Cardiac fibroblast (primary cell): ENCODE data around the gene ZNF783.
"Not testable (repeated sequence)": the region's sequence is repeated elsewhere in the genome, so short reads cannot be mapped to it uniquely, and the experiment has no call there.

ENCODE experiments used
- DNase-seq, 2 donors: peaks; one replicate each; pipeline versions ENCODE4 v3.0.0 to v3.0.0-alpha.2; 2010; ENCODE audit warnings: low read depth in 2 of 2
- H3K4me3 ChIP-seq, 2 donors: replicated peaks in 1 of 2; 1 replicate in 1 of 2; 2 replicates in 1 of 2; pipeline ENCODE4 v1.5.1; 2011; ENCODE audit warnings: low read depth in 2 of 2, low read length in 2 of 2, mild to moderate bottlenecking in 2 of 2, moderate library complexity in 1 of 2
- TF ChIP-seq, protein P1 (sequence below): IDR thresholded peaks from one replicate; pipeline ENCODE4 v1.5.1; 2011; ENCODE audit warnings: low read depth, mild to moderate bottlenecking, low read length, inconsistent platforms

The ZNF783 gene

DNA sequence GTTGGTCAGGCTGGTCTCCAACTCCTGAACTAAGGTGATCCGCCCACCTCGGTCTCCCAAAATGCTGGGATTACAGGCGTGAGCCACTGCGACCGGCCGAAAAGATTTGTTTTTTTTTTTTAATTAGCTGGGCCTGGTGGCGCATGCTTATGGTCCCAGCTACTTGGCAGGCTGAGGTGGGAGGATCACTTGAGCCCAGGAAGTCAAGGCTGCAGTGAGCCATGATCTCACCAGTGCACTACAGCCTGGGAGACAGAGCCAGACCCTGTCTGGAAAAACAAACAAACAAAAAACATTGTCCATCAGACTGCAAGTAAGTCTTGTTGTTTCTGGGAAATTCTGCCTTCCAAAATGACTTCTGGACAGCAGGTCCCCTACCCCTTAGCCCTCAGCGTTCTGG lies 38.8 kb upstream of the ZNF783 start:
- no peak for DNase-seq
- TF ChIP-seq, protein P1, sequence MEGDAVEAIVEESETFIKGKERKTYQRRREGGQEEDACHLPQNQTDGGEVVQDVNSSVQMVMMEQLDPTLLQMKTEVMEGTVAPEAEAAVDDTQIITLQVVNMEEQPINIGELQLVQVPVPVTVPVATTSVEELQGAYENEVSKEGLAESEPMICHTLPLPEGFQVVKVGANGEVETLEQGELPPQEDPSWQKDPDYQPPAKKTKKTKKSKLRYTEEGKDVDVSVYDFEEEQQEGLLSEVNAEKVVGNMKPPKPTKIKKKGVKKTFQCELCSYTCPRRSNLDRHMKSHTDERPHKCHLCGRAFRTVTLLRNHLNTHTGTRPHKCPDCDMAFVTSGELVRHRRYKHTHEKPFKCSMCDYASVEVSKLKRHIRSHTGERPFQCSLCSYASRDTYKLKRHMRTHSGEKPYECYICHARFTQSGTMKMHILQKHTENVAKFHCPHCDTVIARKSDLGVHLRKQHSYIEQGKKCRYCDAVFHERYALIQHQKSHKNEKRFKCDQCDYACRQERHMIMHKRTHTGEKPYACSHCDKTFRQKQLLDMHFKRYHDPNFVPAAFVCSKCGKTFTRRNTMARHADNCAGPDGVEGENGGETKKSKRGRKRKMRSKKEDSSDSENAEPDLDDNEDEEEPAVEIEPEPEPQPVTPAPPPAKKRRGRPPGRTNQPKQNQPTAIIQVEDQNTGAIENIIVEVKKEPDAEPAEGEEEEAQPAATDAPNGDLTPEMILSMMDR = no peak
- H3K4me3 ChIP-seq = no peak overlapping the region

DNA sequence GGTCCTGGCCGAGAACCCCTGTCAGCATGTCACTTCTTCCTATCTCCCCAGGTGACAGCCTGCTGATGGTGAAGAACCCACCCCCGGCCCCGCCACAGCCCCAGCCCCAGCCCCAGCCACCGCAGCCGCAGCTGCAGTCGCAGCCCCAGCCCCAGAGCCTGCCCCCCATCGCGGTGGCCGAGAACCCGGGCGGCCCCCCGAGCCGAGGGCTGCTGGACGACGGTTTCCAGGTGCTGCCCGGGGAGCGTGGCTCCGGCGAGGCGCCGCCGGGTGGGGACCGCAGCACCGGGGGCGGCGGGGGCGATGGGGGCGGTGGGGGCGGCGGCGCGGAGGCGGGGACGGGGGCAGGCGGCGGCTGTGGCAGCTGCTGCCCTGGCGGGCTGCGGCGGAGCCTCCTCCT lies 38.2 kb upstream of the ZNF783 start:
- no peak overlapping the region for H3K4me3 ChIP-seq
- TF ChIP-seq, protein P1 = no peak

DNA sequence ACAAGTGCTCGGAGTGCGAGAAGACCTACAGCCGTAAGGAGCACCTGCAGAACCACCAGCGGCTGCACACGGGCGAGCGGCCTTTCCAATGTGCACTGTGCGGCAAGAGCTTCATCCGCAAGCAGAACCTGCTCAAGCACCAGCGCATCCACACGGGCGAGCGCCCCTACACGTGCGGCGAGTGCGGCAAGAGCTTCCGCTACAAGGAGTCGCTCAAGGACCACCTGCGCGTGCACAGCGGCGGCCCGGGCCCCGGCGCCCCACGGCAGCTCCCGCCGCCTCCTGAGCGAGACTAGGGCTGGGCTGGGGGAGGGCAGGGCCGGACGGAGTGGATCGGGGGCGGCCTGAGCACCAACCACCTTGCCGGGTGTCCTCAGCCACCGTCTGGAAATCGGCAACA lies 37.6 kb upstream of the ZNF783 start:
- no peak overlapping the region for H3K4me3 ChIP-seq
- TF ChIP-seq, protein P1 = no peak

More for the DNA sequence above, 38.2 kb upstream of the ZNF783 start:
- no peak for DNase-seq

DNA sequence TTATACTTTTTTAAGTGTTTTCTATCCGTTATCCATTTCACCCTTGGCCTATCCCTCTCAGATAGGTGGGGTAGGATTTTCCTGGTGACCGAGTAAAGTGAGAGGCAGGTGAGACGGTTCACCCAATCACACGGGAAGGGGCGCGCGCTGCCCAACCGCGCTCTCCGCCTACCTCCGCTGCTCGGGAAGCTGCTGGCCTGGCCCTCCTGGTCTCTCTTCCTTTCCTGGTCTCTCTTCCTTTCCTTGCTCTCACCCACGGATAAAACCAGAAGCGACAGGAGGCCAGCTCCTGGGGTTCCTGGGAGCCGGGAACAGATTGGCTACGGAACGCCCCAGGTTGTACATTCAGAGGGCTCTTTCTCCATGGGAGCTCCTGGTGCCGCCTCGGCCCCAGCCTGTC lies 36.9 kb upstream of the ZNF783 start:
- TF ChIP-seq, protein P1 = no peak
- no peak for DNase-seq

More for the DNA sequence above, 37.6 kb upstream of the ZNF783 start:
- DNase-seq = no peak

DNA sequence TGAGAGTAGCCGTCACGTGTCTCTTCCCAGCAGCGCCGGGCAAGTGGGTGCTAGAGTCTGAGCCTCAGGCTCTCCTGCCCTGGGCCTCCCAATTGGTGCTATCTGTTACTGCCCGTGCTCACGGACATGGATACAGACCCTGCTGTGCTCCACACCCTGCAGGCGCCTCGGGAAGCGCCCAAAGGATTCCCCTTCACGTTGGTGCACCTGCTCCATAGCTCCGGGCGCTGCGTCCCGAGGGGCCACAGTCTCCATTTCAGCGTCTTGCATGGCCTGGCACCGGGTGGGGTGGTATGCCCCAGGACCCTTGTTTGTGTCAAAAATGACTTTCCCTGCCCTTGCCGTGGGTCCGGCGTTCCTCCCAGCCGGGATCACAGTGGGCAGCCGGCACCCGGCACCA lies 36.3 kb upstream of the ZNF783 start:
- no peak overlapping the region for H3K4me3 ChIP-seq
- TF ChIP-seq, protein P1 = no peak
- no peak for DNase-seq

More for the DNA sequence above, 36.9 kb upstream of the ZNF783 start:
- H3K4me3 ChIP-seq = no peak overlapping the region

DNA sequence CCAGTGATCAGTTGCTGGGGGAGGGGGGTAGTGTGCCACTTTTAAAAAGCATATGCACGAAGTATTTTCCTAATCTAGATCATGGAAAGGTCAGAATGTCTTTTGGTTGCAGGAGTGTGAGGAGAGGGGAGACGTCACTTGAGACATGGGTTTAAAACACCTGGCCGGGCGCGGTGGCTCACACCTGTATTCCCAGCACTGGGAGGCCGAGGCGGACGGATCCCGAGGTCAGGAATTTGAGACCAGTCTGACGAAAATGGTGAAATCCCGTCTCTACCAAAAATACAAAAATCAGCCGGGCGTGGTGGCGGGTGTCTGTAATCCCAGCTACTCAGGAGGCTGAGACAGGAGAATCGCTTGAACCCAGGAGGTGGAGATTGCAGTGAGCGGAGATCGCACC lies 35.6 kb upstream of the ZNF783 start:
- H3K4me3 ChIP-seq, DNase-seq: not testable (repeated sequence)

DNA sequence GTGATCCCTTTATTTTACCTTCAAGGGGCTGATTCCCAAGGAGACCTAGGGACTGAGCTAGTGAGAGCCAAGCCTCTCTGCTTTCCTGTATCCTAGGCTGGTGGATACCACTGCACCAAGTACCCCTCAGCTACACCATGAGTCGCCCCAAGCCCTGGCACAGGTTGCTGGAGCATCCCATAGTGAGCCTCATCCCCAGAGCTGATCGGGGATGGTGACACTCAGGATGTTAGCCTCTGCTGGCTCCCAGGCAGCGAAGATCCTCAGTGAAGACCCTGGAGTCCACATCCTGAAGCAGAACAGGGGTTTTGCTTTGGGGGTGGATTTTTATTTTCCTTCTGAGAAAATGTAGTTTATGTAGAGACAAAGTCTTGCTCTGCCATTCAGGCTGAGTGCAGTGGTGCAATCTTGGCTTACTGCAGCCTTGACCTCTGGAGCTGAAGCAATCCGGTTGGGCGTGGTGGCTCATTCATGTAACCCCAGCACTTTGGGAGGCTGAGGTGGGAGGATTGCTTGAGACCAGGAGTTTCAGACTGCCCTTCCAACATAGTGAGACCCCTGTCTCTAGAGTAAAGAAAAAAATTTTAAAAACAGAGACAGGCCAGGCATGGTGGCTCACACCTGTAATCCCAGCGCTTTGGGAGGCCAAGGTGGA lies 35.0 kb upstream of the ZNF783 start:
- no peak overlapping the region for H3K4me3 ChIP-seq
- DNase-seq = peak in 1 of 2 donors; percentile 32
- TF ChIP-seq, protein P1 = no peak
